ENCODE data around the gene ADK. TPM values are rescaled to one million over a fixed set of nuclear protein-coding genes. Genes with fewer than 3 reads are reported as not detected.

Gene ADK
- total RNA-seq, 4 donors from 2014 or later = 15.9 to 28.8 (median 23.3) TPM

DNA sequence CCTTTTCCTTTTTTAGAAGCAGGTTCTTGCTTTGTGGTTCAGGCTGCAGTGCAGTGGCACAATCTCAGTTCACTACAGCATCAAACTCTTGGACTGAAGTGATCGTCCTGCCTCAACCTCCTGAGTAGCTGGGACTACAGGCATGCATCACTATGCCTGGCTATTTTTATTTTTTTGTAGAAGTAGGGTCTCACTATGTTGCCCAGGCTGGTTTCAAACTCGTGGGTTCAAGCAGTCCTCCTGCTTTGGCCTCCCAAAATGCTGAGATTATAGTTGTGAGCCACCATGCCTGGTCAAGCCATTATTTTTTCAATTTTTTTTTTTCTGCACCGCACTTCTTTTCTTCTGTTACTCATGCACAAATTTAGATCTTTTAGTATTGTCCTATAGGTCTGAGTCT is 154.7 kb downstream of the ADK start:
- H3K27me3 ChIP-seq = no peaks in the 10 kb centered on the region
- peaks cover 3 to 7% of the 10 kb centered on the region in 2 donors for H3K4me1 ChIP-seq
- intact Hi-C loops (cut with DNase I; ENCODE audit: low total_unique reads) (no loop called here), in situ Hi-C loops (cut with MboI; ENCODE audit: low sequenced_read_pairs in 4 of 4) (no loop called here)
- H3K27ac ChIP-seq = no peak overlapping the region
- TF ChIP-seq POLR2A (IDR thresholded peaks at IDR 0.05) = no peak
- TF ChIP-seq, protein P1, sequence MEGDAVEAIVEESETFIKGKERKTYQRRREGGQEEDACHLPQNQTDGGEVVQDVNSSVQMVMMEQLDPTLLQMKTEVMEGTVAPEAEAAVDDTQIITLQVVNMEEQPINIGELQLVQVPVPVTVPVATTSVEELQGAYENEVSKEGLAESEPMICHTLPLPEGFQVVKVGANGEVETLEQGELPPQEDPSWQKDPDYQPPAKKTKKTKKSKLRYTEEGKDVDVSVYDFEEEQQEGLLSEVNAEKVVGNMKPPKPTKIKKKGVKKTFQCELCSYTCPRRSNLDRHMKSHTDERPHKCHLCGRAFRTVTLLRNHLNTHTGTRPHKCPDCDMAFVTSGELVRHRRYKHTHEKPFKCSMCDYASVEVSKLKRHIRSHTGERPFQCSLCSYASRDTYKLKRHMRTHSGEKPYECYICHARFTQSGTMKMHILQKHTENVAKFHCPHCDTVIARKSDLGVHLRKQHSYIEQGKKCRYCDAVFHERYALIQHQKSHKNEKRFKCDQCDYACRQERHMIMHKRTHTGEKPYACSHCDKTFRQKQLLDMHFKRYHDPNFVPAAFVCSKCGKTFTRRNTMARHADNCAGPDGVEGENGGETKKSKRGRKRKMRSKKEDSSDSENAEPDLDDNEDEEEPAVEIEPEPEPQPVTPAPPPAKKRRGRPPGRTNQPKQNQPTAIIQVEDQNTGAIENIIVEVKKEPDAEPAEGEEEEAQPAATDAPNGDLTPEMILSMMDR (IDR thresholded peaks at IDR 0.05 in 4 of 5, conservative IDR thresholded peaks at IDR 0.05 in 1 of 5) = no peak
- ATAC-seq = no peak
- H3K9me3 ChIP-seq = no peaks in the 10 kb centered on the region
- H3K4me3 ChIP-seq = no peak overlapping the region
- no peak for DNase-seq
- no peaks in the 10 kb centered on the region for H3K36me3 ChIP-seq

DNA sequence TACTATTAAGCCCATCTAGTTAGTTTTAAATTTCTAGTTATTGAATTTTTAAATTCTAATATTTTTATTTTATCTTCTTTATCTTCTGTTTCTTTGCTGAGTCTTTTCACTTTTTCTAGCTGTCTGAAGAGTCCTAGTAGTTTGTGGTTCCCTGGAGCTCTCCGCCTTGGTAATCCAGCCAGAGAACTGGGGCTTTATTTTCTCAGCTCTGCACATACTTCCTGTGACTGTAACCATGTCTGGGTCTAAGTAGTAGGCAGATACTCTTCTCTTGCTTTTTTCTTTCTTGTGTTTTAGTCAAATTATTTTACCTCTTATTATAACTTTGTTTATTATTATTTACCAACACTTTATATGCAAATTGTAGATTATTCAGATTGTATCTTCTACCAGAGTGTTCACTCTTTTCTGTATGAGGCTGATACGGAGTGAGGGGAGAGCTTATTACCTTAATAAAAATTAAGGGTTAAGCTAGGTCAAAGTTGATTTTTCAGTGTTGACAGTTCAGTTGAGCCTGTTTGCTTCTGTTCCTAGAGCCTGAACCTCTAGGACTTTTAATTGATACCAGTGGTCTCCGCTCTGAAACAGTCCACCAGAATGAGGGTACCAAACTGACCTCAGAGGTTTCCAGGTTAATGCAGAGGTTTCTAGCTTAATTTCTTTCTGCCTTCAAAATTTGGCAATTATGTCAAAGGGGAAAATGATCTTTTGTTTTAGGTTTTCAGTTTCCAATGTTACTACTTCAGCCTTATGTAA is 155.4 kb downstream of the ADK start:
- Histone ChIP-seq H3K27ac (no peak overlapping the region), H3K9me3 (no peaks in the 10 kb centered on the region), H3K36me3 (no peaks in the 10 kb centered on the region), H3K4me3 (no peak overlapping the region), H3K27me3 (no peaks in the 10 kb centered on the region), H3K4me1 (peaks cover 3 to 7% of the 10 kb centered on the region in 2 donors)
- DNase-seq = no peak
- ATAC-seq = no peak
- no peak for TF ChIP-seq POLR2A (IDR thresholded peaks at IDR 0.05)
- TF ChIP-seq, protein P1 (IDR thresholded peaks at IDR 0.05 in 4 of 5, conservative IDR thresholded peaks at IDR 0.05 in 1 of 5) = no peak
- intact Hi-C loops (cut with DNase I; ENCODE audit: low total_unique reads) (no loop called here), in situ Hi-C loops (cut with MboI; ENCODE audit: low sequenced_read_pairs in 4 of 4) (no loop called here)

DNA sequence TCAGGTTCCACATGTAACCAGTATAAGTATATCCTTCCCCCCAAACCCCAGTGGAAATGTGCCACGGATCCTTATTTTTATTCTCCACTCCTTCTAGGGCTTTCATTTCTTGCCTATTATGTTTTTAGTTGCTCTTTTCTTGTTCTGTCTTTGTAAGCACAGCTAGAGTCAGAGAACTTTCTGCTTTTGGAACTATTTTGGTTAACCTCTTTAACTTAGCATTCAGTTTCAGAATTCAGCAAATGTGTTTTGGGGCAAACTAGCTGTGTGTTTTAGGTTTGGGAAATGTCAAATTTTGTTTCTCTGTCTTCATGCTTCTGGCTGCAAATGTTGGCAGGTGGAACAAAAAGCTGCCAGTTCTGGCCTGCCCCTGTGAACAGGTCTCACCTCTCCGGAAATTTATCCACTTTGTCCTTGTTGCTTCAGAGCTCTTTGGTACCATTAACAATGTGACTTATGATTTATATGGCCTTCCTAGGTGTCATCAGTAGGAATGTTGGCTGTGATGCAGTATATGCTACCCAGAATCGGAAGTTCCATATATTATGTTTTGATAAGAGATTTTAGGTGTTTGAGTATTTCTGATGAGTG is 156.1 kb downstream of the ADK start:
- H3K27me3 ChIP-seq = no peaks in the 10 kb centered on the region
- DNase-seq = no peak
- in situ Hi-C loops (cut with MboI; ENCODE audit: low sequenced_read_pairs in 4 of 4) = no loop called here
- no peak overlapping the region for H3K27ac ChIP-seq
- H3K4me1 ChIP-seq = peaks cover 3 to 7% of the 10 kb centered on the region in 2 donors
- TF ChIP-seq, protein P1 (IDR thresholded peaks at IDR 0.05 in 4 of 5, conservative IDR thresholded peaks at IDR 0.05 in 1 of 5) = no peak
- TF ChIP-seq POLR2A (IDR thresholded peaks at IDR 0.05) = no peak
- H3K4me3 ChIP-seq = no peak overlapping the region
- intact Hi-C loops (cut with DNase I; ENCODE audit: low total_unique reads) = no loop called here
- no peak for ATAC-seq
- no peaks in the 10 kb centered on the region for H3K36me3 ChIP-seq
- no peaks in the 10 kb centered on the region for H3K9me3 ChIP-seq

DNA sequence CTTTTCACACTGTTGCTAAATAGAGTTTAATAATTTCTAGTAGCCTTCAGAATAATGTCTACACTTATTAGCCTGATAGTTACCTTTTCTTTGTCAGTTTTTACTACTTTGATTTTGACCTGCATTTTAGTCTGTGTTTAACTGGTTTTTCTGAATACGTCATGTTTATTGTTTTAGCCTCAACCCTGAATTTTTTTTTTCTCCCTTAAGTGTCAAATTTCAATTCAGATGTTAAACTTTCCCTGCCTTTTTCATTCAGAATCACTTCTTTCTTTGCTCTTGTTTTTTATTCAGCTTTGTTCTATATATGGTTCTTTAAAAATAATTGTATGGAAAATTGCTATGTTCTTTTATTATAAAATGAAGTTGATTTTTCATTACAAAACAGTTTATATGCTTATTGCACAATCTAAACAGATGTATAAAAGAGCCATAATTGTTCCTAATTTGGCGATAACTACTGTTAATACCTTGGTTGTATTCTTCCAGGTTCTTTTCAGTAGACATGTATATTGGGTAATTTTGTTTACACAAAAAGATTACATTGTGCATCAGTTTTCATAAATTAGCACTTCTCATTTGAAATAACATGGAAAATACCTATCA is 159.7 kb downstream of the ADK start:
- Histone ChIP-seq H3K36me3 (no peaks in the 10 kb centered on the region), H3K27ac (no peak overlapping the region), H3K9me3 (no peaks in the 10 kb centered on the region), H3K4me3 (no peak overlapping the region), H3K27me3 (no peaks in the 10 kb centered on the region), H3K4me1 (peaks cover 3 to 7% of the 10 kb centered on the region in 2 donors)
- in situ Hi-C loops (cut with MboI; ENCODE audit: low sequenced_read_pairs in 4 of 4) (no loop called here), intact Hi-C loops (cut with DNase I; ENCODE audit: low total_unique reads) (no loop called here)
- DNase-seq (no peak), ATAC-seq (no peak)
- TF ChIP-seq, protein P1 (IDR thresholded peaks at IDR 0.05 in 4 of 5, conservative IDR thresholded peaks at IDR 0.05 in 1 of 5) = no peak
- TF ChIP-seq POLR2A (IDR thresholded peaks at IDR 0.05) = no peak
